K562 (cell line): Measurements from ENCODE around the gene SLC5A11.

ENCODE experiments used
- BRF1 ChIP-seq: IDR thresholded peaks from 3 replicates; pipeline ENCODE4 v1.6.1; 2011; ENCODE audit warnings: borderline replicate concordance, mild to moderate bottlenecking; ENCODE audit not compliant: insufficient read length; ENCODE audit errors: extremely low read depth
- CREB3L1 ChIP-seq: fragments of 450-650 bp; IDR thresholded peaks from 2 replicates; pipeline ENCODE4 v1.6.1; 2014; ENCODE audit warnings: low read depth, mild to moderate bottlenecking, moderate library complexity, borderline replicate concordance
- CTCF ChIP-seq, 3 experiments: IDR thresholded peaks in 2 of 3; conservative IDR thresholded peaks in 1 of 3; 2 replicates each; pipeline ENCODE4 v1.5.1; 2011 to 2012; ENCODE audit warnings: low read length in 3 of 3, mild to moderate bottlenecking in 3 of 3, control low read depth in 2 of 3, improper control_type of control experiment in 1 of 3, inconsistent platforms in 1 of 3, low read depth in 1 of 3, mixed read lengths in 1 of 3, moderate library complexity in 1 of 3; ENCODE audit not compliant: insufficient read depth in 2 of 3
- HDAC6 ChIP-seq: IDR thresholded peaks from 2 replicates; pipeline ENCODE4 v1.6.1; 2012; ENCODE audit warnings: low read depth, mild to moderate bottlenecking, control low read depth, inconsistent platforms, low read length, moderate library complexity
- JUN ChIP-seq, 2 experiments: sonication (generic) in 1 of 2; formaldehyde crosslinking in 1 of 2; IDR thresholded peaks; 2 replicates each; pipeline versions ENCODE4 v1.6.1 to v1.8.0; 2012 to 2022; ENCODE audit warnings: borderline replicate concordance in 2 of 2, mild to moderate bottlenecking in 2 of 2, improper control_type of control experiment in 1 of 2, low read depth in 1 of 2, low read length in 1 of 2, missing genetic modification reagents in 1 of 2
- ZBTB8A ChIP-seq: fragments of 450-650 bp; IDR thresholded peaks from 2 replicates; pipeline ENCODE4 v1.6.1; 2018; ENCODE audit warnings: mild to moderate bottlenecking, moderate library complexity; ENCODE audit not compliant: partially characterized antibody
- TF ChIP-seq, protein P1 (sequence below): sonication (generic); formaldehyde crosslinking; IDR thresholded peaks from 2 replicates; pipeline ENCODE4 v1.8.0; 2023; ENCODE audit warnings: mild to moderate bottlenecking, missing genetic modification reagents
- TF ChIP-seq, protein P2 (sequence below): sonication (generic); formaldehyde crosslinking; IDR thresholded peaks from 2 replicates; pipeline ENCODE4 v1.8.1; 2023; ENCODE audit warnings: mild to moderate bottlenecking, missing genetic modification reagents
- TF ChIP-seq, protein P3 (sequence below): fragments of 250-450 bp; sonication (Bioruptor Pico); IDR thresholded peaks from 2 replicates; pipeline ENCODE4 v1.8.0; 2022; ENCODE audit warnings: inconsistent platforms
- TF ChIP-seq, protein P4 (sequence below): sonication (generic); formaldehyde crosslinking; IDR thresholded peaks from 2 replicates; pipeline ENCODE4 v1.5.0; 2020; ENCODE audit warnings: missing genetic modification reagents

DNA sequence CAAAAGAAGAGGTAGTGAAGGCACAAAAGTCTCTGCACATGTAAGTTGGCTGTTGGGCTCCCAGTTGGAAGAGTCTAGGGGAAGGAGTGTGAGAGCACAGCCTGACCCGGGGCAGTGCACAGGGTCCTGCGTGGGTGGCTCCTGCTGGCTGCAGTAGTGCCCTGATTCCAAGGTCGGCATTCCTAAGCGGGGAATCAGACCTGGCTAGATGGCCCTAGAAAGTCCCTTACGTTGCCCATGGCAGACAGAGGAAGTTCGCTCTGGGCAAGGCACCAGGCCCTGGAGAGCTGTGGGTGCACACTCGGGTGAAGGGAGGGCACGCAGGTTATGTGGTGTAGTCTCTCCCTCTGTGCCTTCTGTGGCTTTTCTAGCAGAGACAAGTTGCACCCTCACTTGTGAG is 22.8 kb upstream of the SLC5A11 start:
- TF ChIP-seq, protein P1, sequence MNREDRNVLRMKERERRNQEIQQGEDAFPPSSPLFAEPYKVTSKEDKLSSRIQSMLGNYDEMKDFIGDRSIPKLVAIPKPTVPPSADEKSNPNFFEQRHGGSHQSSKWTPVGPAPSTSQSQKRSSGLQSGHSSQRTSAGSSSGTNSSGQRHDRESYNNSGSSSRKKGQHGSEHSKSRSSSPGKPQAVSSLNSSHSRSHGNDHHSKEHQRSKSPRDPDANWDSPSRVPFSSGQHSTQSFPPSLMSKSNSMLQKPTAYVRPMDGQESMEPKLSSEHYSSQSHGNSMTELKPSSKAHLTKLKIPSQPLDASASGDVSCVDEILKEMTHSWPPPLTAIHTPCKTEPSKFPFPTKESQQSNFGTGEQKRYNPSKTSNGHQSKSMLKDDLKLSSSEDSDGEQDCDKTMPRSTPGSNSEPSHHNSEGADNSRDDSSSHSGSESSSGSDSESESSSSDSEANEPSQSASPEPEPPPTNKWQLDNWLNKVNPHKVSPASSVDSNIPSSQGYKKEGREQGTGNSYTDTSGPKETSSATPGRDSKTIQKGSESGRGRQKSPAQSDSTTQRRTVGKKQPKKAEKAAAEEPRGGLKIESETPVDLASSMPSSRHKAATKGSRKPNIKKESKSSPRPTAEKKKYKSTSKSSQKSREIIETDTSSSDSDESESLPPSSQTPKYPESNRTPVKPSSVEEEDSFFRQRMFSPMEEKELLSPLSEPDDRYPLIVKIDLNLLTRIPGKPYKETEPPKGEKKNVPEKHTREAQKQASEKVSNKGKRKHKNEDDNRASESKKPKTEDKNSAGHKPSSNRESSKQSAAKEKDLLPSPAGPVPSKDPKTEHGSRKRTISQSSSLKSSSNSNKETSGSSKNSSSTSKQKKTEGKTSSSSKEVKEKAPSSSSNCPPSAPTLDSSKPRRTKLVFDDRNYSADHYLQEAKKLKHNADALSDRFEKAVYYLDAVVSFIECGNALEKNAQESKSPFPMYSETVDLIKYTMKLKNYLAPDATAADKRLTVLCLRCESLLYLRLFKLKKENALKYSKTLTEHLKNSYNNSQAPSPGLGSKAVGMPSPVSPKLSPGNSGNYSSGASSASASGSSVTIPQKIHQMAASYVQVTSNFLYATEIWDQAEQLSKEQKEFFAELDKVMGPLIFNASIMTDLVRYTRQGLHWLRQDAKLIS (CRISPR knock-in tag) = no peak
- TF ChIP-seq, protein P2, sequence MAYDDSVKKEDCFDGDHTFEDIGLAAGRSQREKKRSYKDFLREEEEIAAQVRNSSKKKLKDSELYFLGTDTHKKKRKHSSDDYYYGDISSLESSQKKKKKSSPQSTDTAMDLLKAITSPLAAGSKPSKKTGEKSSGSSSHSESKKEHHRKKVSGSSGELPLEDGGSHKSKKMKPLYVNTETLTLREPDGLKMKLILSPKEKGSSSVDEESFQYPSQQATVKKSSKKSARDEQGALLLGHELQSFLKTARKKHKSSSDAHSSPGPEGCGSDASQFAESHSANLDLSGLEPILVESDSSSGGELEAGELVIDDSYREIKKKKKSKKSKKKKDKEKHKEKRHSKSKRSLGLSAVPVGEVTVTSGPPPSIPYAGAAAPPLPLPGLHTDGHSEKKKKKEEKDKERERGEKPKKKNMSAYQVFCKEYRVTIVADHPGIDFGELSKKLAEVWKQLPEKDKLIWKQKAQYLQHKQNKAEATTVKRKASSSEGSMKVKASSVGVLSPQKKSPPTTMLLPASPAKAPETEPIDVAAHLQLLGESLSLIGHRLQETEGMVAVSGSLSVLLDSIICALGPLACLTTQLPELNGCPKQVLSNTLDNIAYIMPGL (CRISPR knock-in tag) = no peak
- TF ChIP-seq, protein P3, sequence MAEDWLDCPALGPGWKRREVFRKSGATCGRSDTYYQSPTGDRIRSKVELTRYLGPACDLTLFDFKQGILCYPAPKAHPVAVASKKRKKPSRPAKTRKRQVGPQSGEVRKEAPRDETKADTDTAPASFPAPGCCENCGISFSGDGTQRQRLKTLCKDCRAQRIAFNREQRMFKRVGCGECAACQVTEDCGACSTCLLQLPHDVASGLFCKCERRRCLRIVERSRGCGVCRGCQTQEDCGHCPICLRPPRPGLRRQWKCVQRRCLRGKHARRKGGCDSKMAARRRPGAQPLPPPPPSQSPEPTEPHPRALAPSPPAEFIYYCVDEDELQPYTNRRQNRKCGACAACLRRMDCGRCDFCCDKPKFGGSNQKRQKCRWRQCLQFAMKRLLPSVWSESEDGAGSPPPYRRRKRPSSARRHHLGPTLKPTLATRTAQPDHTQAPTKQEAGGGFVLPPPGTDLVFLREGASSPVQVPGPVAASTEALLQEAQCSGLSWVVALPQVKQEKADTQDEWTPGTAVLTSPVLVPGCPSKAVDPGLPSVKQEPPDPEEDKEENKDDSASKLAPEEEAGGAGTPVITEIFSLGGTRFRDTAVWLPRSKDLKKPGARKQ (CRISPR knock-in tag) = no peak
- TF ChIP-seq CREB3L1 (no peak), HDAC6 (no peak), CTCF (IDR thresholded peaks at IDR 0.05 in 2 of 3, conservative IDR thresholded peaks at IDR 0.05 in 1 of 3; ENCODE audit: insufficient read depth in 2 of 3, low read depth in 1 of 3, low read length in 3 of 3) (no peak), ZBTB8A (no peak), BRF1 (no peak), JUN (IDR thresholded peaks at IDR 0.05; ENCODE audit: borderline replicate concordance, low read depth, low read length) (no peak), JUN (CRISPR knock-in tag; IDR thresholded peaks at IDR 0.05; ENCODE audit: borderline replicate concordance) (no peak)
- TF ChIP-seq, protein P4, sequence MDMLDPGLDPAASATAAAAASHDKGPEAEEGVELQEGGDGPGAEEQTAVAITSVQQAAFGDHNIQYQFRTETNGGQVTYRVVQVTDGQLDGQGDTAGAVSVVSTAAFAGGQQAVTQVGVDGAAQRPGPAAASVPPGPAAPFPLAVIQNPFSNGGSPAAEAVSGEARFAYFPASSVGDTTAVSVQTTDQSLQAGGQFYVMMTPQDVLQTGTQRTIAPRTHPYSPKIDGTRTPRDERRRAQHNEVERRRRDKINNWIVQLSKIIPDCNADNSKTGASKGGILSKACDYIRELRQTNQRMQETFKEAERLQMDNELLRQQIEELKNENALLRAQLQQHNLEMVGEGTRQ (CRISPR knock-in tag) = no peak
